IPS-18a (cell line): Measurements from ENCODE around the gene LANCL2.

Source experiments
- H3K27ac ChIP-seq: one replicate; pipeline ENCODE4 v1.5.1; 2013; ENCODE audit warnings: low read length
- H3K27me3 ChIP-seq: one replicate; pipeline ENCODE4 v1.6.1; 2013; ENCODE audit warnings: mild to moderate bottlenecking, low read length; ENCODE audit not compliant: control insufficient read depth, insufficient read depth
- H3K36me3 ChIP-seq: one replicate; pipeline ENCODE4 v1.6.1; 2013; ENCODE audit warnings: low read depth, low read length; ENCODE audit not compliant: control insufficient read depth
- H3K4me1 ChIP-seq: one replicate; pipeline ENCODE4 v1.6.1; 2013; ENCODE audit warnings: low read depth, low read length; ENCODE audit not compliant: control insufficient read depth
- H3K4me3 ChIP-seq: one replicate; pipeline ENCODE4 v1.5.1; 2013; ENCODE audit warnings: low read length
- H3K9ac ChIP-seq: one replicate; pipeline ENCODE4 v1.6.1; 2013; ENCODE audit warnings: mild to moderate bottlenecking, low read length, moderate library complexity
- H3K9me3 ChIP-seq: one replicate; pipeline ENCODE4 v1.6.1; 2013; ENCODE audit warnings: low read depth, low read length; ENCODE audit not compliant: control insufficient read depth

Gene LANCL2

DNA sequence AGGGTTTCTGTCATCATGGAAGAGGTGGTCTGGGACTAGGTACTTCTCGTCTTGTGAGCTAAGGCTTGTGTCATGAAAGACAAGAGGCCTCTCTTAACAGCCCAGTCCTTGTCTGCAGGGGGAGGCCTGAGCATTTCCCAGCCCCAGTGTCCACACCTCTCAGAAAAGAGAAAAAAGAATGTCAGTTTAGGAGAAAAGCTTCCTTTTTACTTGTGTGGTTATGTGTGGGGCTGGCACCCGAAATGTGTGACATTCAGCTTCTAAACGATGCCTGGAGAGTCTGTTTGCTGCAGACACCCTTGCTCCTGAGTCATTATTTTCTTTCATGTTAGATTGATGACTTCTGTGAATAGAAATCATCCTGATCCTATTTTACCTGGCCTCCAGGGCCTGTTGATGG, 67.4 kb downstream of the LANCL2 start:
- Histone ChIP-seq H3K27ac (no peak overlapping the region), H3K9me3 (no peaks in the 10 kb centered on the region), H3K4me1 (no peaks in the 10 kb centered on the region), H3K9ac (no peak overlapping the region), H3K4me3 (no peak overlapping the region), H3K36me3 (no peaks in the 10 kb centered on the region), H3K27me3 (no peaks in the 10 kb centered on the region)

DNA sequence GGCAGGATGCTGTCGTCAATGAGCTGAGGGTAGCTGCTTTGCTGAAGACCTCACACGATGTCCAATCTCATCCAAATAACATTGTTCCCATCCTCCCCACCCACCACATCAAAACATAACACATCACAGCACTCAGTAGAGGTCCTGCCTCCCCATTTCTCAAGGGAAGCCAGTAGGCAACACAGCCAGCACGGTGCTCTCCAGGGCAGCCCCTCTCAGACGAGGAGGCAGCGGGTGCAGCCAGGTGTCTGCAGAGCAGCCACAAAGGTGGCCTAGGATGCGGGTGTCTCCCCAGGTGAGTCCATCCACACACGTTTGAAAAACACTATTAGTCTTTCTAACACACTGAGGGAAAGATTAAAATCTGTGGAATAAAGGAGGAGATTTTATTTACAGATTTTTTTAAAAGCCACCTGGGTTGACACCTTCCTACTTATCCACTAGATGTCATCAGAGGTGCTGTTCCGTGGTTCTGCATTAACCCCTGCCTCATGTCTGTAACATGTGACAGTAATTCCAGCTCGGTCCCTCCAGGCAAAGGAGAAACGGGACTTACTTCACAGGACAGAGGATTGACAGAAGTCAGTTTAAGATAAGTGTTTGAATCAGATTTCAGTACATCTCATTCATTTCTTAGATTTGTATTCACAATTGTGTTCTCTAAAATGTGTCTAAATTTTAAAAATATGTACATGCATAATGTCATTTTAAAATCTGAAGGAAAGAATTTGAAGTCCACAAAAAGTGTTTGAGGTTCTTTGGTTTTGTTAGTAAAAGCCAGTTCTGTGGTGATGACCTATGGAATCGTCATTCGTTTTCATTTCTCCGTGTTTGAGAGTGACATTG, 68.0 kb downstream of the LANCL2 start:
- H3K4me3 ChIP-seq: no peak overlapping the region
- H3K36me3 ChIP-seq: no peaks in the 10 kb centered on the region
- H3K27me3 ChIP-seq: no peaks in the 10 kb centered on the region
- H3K27ac ChIP-seq: no peak overlapping the region
- H3K4me1 ChIP-seq: no peaks in the 10 kb centered on the region
- H3K9ac ChIP-seq: no peak overlapping the region
- H3K9me3 ChIP-seq: no peaks in the 10 kb centered on the region

DNA sequence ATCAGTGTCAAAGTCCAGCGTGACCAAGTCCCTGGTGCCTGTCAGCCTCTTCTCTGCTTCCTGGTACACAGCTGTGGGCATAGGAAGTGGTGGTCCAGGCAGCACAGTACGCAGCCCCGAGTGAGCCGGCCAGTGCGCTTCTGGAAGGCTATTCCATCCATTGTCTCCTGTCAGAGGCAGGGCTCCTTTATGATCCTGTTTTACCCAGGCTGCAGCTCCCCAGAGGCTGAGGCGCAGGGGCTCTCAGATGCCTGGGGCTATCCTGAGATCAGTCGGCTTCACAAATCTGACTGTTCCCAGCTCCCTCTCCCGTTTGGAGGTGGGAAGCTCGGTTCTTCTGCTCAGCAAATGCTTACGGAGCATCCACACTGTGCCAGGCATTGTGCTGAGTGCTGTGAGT, 70.3 kb downstream of the LANCL2 start:
- Histone ChIP-seq H3K9ac (no peak overlapping the region), H3K27ac (no peak overlapping the region), H3K9me3 (no peaks in the 10 kb centered on the region), H3K27me3 (no peaks in the 10 kb centered on the region), H3K36me3 (no peaks in the 10 kb centered on the region), H3K4me3 (no peak overlapping the region), H3K4me1 (no peaks in the 10 kb centered on the region)

GRCh38 chr7:55436457-55436856, 71.3 kb downstream of the LANCL2 start:
- Histone ChIP-seq H3K27me3 (no peaks in the 10 kb centered on the region), H3K9me3 (no peaks in the 10 kb centered on the region), H3K4me3 (no peak overlapping the region), H3K27ac (no peak overlapping the region), H3K4me1 (no peaks in the 10 kb centered on the region), H3K36me3 (no peaks in the 10 kb centered on the region), H3K9ac (no peak overlapping the region)

DNA sequence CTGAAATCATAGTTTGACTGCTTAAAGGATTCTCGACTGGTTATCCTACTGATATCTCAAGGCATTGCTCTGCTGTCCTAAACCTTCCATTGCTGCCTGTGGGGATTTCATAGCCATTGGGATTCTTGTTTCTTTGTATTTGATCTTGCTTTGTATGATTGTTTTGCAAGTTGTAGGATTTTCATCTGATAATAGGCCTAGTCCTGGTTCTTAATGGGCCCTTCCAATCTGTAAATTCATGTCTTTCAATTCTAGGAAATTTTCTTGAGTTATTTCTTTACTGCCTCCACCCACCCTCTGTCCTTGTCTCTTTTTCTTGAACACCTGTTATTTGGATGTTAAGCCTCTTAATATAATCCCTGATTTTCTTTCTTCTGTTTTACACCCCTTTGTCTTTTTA, 72.2 kb downstream of the LANCL2 start:
- no peak overlapping the region for H3K4me3 ChIP-seq
- H3K4me1 ChIP-seq: no peaks in the 10 kb centered on the region
- no peaks in the 10 kb centered on the region for H3K36me3 ChIP-seq
- no peaks in the 10 kb centered on the region for H3K9me3 ChIP-seq
- no peak overlapping the region for H3K27ac ChIP-seq
- no peak overlapping the region for H3K9ac ChIP-seq
- no peaks in the 10 kb centered on the region for H3K27me3 ChIP-seq

GRCh38 chr7:55438085-55438756, 73.1 kb downstream of the LANCL2 start:
- Histone ChIP-seq H3K27ac (no peak overlapping the region), H3K4me1 (no peaks in the 10 kb centered on the region), H3K9ac (no peak overlapping the region), H3K4me3 (no peak overlapping the region), H3K27me3 (no peaks in the 10 kb centered on the region), H3K9me3 (no peaks in the 10 kb centered on the region), H3K36me3 (no peaks in the 10 kb centered on the region)

- no peaks in the 10 kb centered on the region for H3K4me1 ChIP-seq
- no peak overlapping the region for H3K4me3 ChIP-seq
- H3K9ac ChIP-seq: no peak overlapping the region
- H3K9me3 ChIP-seq: no peaks in the 10 kb centered on the region
- H3K36me3 ChIP-seq: no peaks in the 10 kb centered on the region
- H3K27ac ChIP-seq: no peak overlapping the region
- H3K27me3 ChIP-seq: no peaks in the 10 kb centered on the region
Measured at GRCh38 chr7:55438757-55439525, 73.8 kb downstream of the LANCL2 start.

- Histone ChIP-seq H3K36me3 (no peaks in the 10 kb centered on the region), H3K27me3 (no peaks in the 10 kb centered on the region), H3K27ac (no peak overlapping the region), H3K9me3 (no peaks in the 10 kb centered on the region), H3K4me1 (no peaks in the 10 kb centered on the region), H3K4me3 (no peak overlapping the region), H3K9ac (no peak overlapping the region)
Measured at GRCh38 chr7:55439627-55440026, 74.5 kb downstream of the LANCL2 start.

GRCh38 chr7:55440040-55440690, 75.0 kb downstream of the LANCL2 start:
- H3K4me1 ChIP-seq: no peaks in the 10 kb centered on the region
- H3K9ac ChIP-seq: no peak overlapping the region
- no peaks in the 10 kb centered on the region for H3K36me3 ChIP-seq
- H3K4me3 ChIP-seq: no peak overlapping the region
- no peaks in the 10 kb centered on the region for H3K9me3 ChIP-seq
- H3K27me3 ChIP-seq: no peaks in the 10 kb centered on the region
- H3K27ac ChIP-seq: no peak overlapping the region

GRCh38 chr7:55441002-55441401, 75.9 kb downstream of the LANCL2 start:
- H3K36me3 ChIP-seq: no peaks in the 10 kb centered on the region
- no peak overlapping the region for H3K27ac ChIP-seq
- no peaks in the 10 kb centered on the region for H3K4me1 ChIP-seq
- no peak overlapping the region for H3K9ac ChIP-seq
- no peaks in the 10 kb centered on the region for H3K27me3 ChIP-seq
- H3K9me3 ChIP-seq: no peaks in the 10 kb centered on the region
- no peak overlapping the region for H3K4me3 ChIP-seq

DNA sequence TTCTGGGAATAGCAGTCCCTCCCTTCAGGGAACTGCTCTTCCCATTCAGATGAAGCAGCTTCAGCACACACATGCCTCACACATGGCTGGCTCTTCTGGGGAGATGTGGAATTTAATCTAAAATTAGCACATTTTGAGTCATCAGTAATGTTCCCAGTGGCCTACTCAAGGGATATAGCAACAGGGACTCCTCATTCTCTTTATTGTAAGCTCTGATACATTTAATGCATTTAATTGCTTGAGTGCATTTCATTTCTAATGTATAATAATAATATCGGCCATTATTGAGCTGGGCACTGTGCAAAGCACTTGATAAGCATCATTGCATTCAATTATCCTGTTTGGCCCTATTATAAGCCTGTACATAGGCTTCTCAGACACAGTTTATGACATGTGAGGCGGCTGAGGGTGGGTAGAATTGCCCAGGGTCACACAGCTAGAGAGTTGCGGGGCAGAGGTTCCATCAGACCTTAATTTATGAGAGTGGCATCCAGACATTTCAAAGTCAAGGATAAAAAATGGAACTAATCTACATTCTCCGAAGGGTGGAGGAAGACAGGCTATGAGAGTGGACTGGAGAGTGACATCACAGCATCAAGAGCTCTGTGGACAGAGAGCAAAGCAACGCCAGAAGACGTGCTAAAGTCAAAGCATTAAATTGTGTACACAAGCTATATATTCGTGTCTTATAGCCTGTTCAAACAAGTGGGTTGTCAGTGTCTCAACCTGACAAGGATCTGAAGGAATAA, 76.8 kb downstream of the LANCL2 start:
- H3K27ac ChIP-seq: no peak overlapping the region
- H3K36me3 ChIP-seq: no peaks in the 10 kb centered on the region
- H3K4me1 ChIP-seq: no peaks in the 10 kb centered on the region
- no peaks in the 10 kb centered on the region for H3K9me3 ChIP-seq
- no peak overlapping the region for H3K4me3 ChIP-seq
- H3K27me3 ChIP-seq: no peaks in the 10 kb centered on the region
- H3K9ac ChIP-seq: no peak overlapping the region
